CD4-positive, alpha-beta memory T cell (primary cell): ENCODE measurements around the gene HECTD1. TPM values are rescaled to one million over a fixed set of nuclear protein-coding genes. Genes with fewer than 3 reads are reported as not detected.
"Not testable (repeated sequence)": the region's sequence is repeated elsewhere in the genome, so short reads cannot be mapped to it uniquely, and the experiment has no call there.

Experiments used
- CTCF ChIA-PET: fragments of 350-600 bp; sonication (Branson Sonifier 250); formaldehyde crosslinking; loops from one replicate; lab custom pipeline; 2021; ENCODE audit warnings: inconsistent platforms; ENCODE audit not compliant: partially characterized antibody; lab: Charles Lee
- POLR2A ChIA-PET: fragments of 350-600 bp; sonication (Branson Sonifier 250); formaldehyde crosslinking; loops from one replicate; lab custom pipeline; 2021; ENCODE audit not compliant: partially characterized antibody; lab: Charles Lee
- DNase-seq, 5 donors: peaks; one replicate each; pipeline versions ENCODE4 v3.0.0 to v3.0.0-alpha.2; 2020 to 2022; ENCODE audit warnings: mixed read lengths in 1 of 5
- H3K27ac ChIP-seq: one replicate; pipeline ENCODE4 v1.7.0; 2013; ENCODE audit warnings: low read depth, low read length
- H3K27me3 ChIP-seq: 2 replicates; pipeline ENCODE4 v1.7.0; 2013; ENCODE audit warnings: mild to moderate bottlenecking, low read length, moderate library complexity; ENCODE audit not compliant: insufficient read depth
- H3K36me3 ChIP-seq: 2 replicates; pipeline ENCODE4 v1.7.0; 2013; ENCODE audit warnings: mild to moderate bottlenecking, low read length, moderate library complexity; ENCODE audit not compliant: insufficient read depth
- H3K4me1 ChIP-seq: 2 replicates; pipeline ENCODE4 v1.7.0; 2013; ENCODE audit warnings: mild to moderate bottlenecking, low read length, moderate library complexity; ENCODE audit not compliant: insufficient read depth
- H3K4me3 ChIP-seq, 2 donors: one replicate each; pipeline ENCODE4 v1.7.0; 2013; ENCODE audit warnings: low read length in 2 of 2, mild to moderate bottlenecking in 1 of 2
- H3K9me3 ChIP-seq, 2 donors: one replicate each; pipeline ENCODE4 v1.7.0; 2013; ENCODE audit warnings: low read length in 2 of 2, control low read depth in 1 of 2; ENCODE audit not compliant: control insufficient read depth in 1 of 2
- H3K27ac Mint-ChIP-seq, 7 donors: one replicate each; pipeline ENCODE4 v1.8.0; 2020 to 2021; ENCODE audit warnings: mixed read lengths in 7 of 7, mild to moderate bottlenecking in 6 of 7, inconsistent platforms in 3 of 7, moderate library complexity in 3 of 7
- H3K27me3 Mint-ChIP-seq, 2 donors: one replicate each; pipeline ENCODE4 v1.8.0; 2020 to 2021; ENCODE audit warnings: mixed read lengths in 2 of 2
- H3K36me3 Mint-ChIP-seq, 2 donors: one replicate each; pipeline ENCODE4 v1.8.0; 2020 to 2021; ENCODE audit warnings: mixed read lengths in 2 of 2, inconsistent platforms in 1 of 2, mild to moderate bottlenecking in 1 of 2
- H3K4me1 Mint-ChIP-seq, 4 donors: one replicate each; pipeline ENCODE4 v1.8.0; 2020 to 2021; ENCODE audit warnings: mixed read lengths in 4 of 4, mild to moderate bottlenecking in 1 of 4
- H3K4me3 Mint-ChIP-seq, 8 donors: one replicate each; pipeline ENCODE4 v1.8.0; 2020 to 2021; ENCODE audit warnings: mixed read lengths in 8 of 8, mild to moderate bottlenecking in 7 of 8, moderate library complexity in 6 of 8, inconsistent platforms in 3 of 8
- H3K9me3 Mint-ChIP-seq, 8 donors: one replicate each; pipeline ENCODE4 v1.8.0; 2020 to 2021; ENCODE audit warnings: mixed read lengths in 8 of 8, mild to moderate bottlenecking in 5 of 8, inconsistent platforms in 3 of 8, moderate library complexity in 1 of 8
- intact Hi-C: fragments of 100-400 bp; cut with micrococcal nuclease; formaldehyde crosslinking; loops from one replicate; pipeline ENCODE4 v1.15.1; 2023
- polyA plus RNA-seq, 2 donors: library from polyadenylated mRNA; unstranded; fragments of 300-500 nt; fragmentation: Illumina TruSeq; gene quantifications; one replicate each; pipeline ENCODE4 v1.2.3, GENCODE V29; 2021
- total RNA-seq, 2 experiments: library from RNA; stranded (reverse); gene quantifications; one replicate each; pipeline ENCODE4 v1.2.3, GENCODE V29; 2021

HECTD1 gene
- total and polyA plus RNA-seq, 4 experiments from 2014 or later, result 15.6 to 170 (median 96.6) TPM

GRCh38 chr14:31189346-31190218 lies 18.0 kb downstream of the HECTD1 start:
- Histone ChIP-seq H3K36me3 (peaks cover 3% of the 10 kb centered on the region), H3K4me1 (peaks cover 8% of the 10 kb centered on the region), H3K4me3 (no peak overlapping the region), H3K27ac (no peak overlapping the region), H3K27me3 (no peaks in the 10 kb centered on the region), H3K9me3 (no peaks in the 10 kb centered on the region)
- Mint-ChIP-seq H3K4me3 (no peak overlapping the region), H3K27ac (peak overlapping the region in 6 of 7 donors; percentile 7 to 77 (median 52)), H3K4me1 (peaks cover 23 to 52% (median 36%) of the 10 kb centered on the region in 4 donors), H3K9me3 (no peaks in the 10 kb centered on the region), H3K36me3 (peaks cover 21 to 36% of the 10 kb centered on the region in 2 donors), H3K27me3 (no peaks in the 10 kb centered on the region)
- DNase-seq, result no peak
- ChIA-PET CTCF (interaction anchor here (1.6 kb wide), 2 partner anchors 19 kb away, joined by 3 to 4 read pairs; no protein-coding TSS in a partner anchor), POLR2A (interaction anchor here (1.2 kb wide), 1 partner anchor 17 kb away, joined by 3 read pairs; no protein-coding TSS in a partner anchor)
- intact Hi-C loops, result no loop called here

- POLR2A ChIA-PET, result no interaction called here
- H3K36me3 ChIP-seq, result peaks cover 3% of the 10 kb centered on the region
These were observed 18.8 kb downstream of the HECTD1 start for GRCh38 chr14:31188744-31189143.

GRCh38 chr14:31182016-31182415 lies 25.6 kb downstream of the HECTD1 start:
- DNase-seq, H3K9me3 ChIP-seq, H3K27me3 Mint-ChIP-seq, H3K9me3 Mint-ChIP-seq, H3K27ac ChIP-seq, H3K4me1 ChIP-seq, H3K27me3 ChIP-seq, H3K4me3 Mint-ChIP-seq, H3K36me3 ChIP-seq, H3K4me3 ChIP-seq, intact Hi-C loops: not testable (repeated sequence)
- Mint-ChIP-seq H3K27ac (peak overlapping the region in 3 of 7 donors; percentile 17 to 35 (median 29)), H3K36me3 (peaks cover 13 to 28% of the 10 kb centered on the region in 2 donors), H3K4me1 (peaks cover 15 to 31% (median 20%) of the 10 kb centered on the region in 4 donors)
- CTCF ChIA-PET, result interaction anchor here (1.7 kb wide), 1 partner anchor 12 kb away, joined by 6 read pairs; no protein-coding TSS in a partner anchor
- POLR2A ChIA-PET, result interaction anchor here (0.7 kb wide), 1 partner anchor 15 kb away, joined by 4 read pairs; no protein-coding TSS in a partner anchor

More at GRCh38 chr14:31188744-31189143, 18.8 kb downstream of the HECTD1 start:
- peak overlapping the region in 6 of 7 donors; percentile 0 to 85 (median 58) for H3K27ac Mint-ChIP-seq
- intact Hi-C loops, result no loop called here
- H3K27me3 ChIP-seq, result no peaks in the 10 kb centered on the region
- no peak for DNase-seq
- H3K4me1 Mint-ChIP-seq, result peaks cover 19 to 46% (median 31%) of the 10 kb centered on the region in 4 donors
- no peaks in the 10 kb centered on the region for H3K9me3 Mint-ChIP-seq
- H3K27ac ChIP-seq, result no peak overlapping the region
- H3K4me3 Mint-ChIP-seq, result no peak overlapping the region
- no peaks in the 10 kb centered on the region for H3K9me3 ChIP-seq
- no peak overlapping the region for H3K4me3 ChIP-seq
- peaks cover 8% of the 10 kb centered on the region for H3K4me1 ChIP-seq
- H3K36me3 Mint-ChIP-seq, result peaks cover 16 to 31% of the 10 kb centered on the region in 2 donors
- CTCF ChIA-PET, result interaction anchor here (0.6 to 1.6 kb wide), 2 partner anchors 11 to 20 kb away, joined by 3 to 4 read pairs; no protein-coding TSS in a partner anchor
- H3K27me3 Mint-ChIP-seq, result no peaks in the 10 kb centered on the region

- H3K4me3 ChIP-seq, result no peak overlapping the region
- POLR2A ChIA-PET, result no interaction called here
- H3K4me1 ChIP-seq, result peaks cover 7% of the 10 kb centered on the region
- Mint-ChIP-seq H3K9me3 (no peaks in the 10 kb centered on the region), H3K4me1 (peaks cover 15 to 30% (median 21%) of the 10 kb centered on the region in 4 donors), H3K4me3 (no peak overlapping the region), H3K27ac (peak overlapping the region in 4 of 7 donors; percentile 36 to 57 (median 55)), H3K27me3 (no peaks in the 10 kb centered on the region), H3K36me3 (peaks cover 13 to 30% of the 10 kb centered on the region in 2 donors)
- no peak overlapping the region for H3K27ac ChIP-seq
- H3K9me3 ChIP-seq, result no peaks in the 10 kb centered on the region
- H3K27me3 ChIP-seq, result no peaks in the 10 kb centered on the region
- peaks cover 3% of the 10 kb centered on the region for H3K36me3 ChIP-seq
- CTCF ChIA-PET, result interaction anchor here (1.0 to 1.7 kb wide), 2 partner anchors 13 to 25 kb away, joined by 3 to 6 read pairs; no protein-coding TSS in a partner anchor
- no peak for DNase-seq
- intact Hi-C loops, result no loop called here
These were observed 26.3 kb downstream of the HECTD1 start for GRCh38 chr14:31181271-31181670.

GRCh38 chr14:31180299-31181051 lies 27.1 kb downstream of the HECTD1 start:
- Mint-ChIP-seq H3K27ac (peak overlapping the region in 2 of 7 donors; percentile 57 to 66), H3K36me3 (peaks cover 7 to 28% of the 10 kb centered on the region in 2 donors), H3K27me3 (no peaks in the 10 kb centered on the region)

GRCh38 chr14:31174433-31174832 lies 33.2 kb downstream of the HECTD1 start:
- Histone ChIP-seq H3K27me3 (no peaks in the 10 kb centered on the region), H3K9me3 (no peaks in the 10 kb centered on the region), H3K4me1 (no peaks in the 10 kb centered on the region), H3K4me3 (no peak overlapping the region), H3K27ac (no peak overlapping the region), H3K36me3 (peaks cover 33% of the 10 kb centered on the region)
- POLR2A ChIA-PET, result interaction anchor here (1.3 kb wide), 1 partner anchor 32 kb away, joined by 5 read pairs; no protein-coding TSS in a partner anchor
- CTCF ChIA-PET, result interaction anchor here (0.9 to 1.0 kb wide), 2 partner anchors 10 to 33 kb away, joined by 3 read pairs; partner anchors contain the start of gene HECTD1
- no peaks in the 10 kb centered on the region for H3K9me3 Mint-ChIP-seq
- H3K27ac Mint-ChIP-seq, result no peak overlapping the region
- DNase-seq, result no peak
- peaks cover 39 to 59% of the 10 kb centered on the region in 2 donors for H3K36me3 Mint-ChIP-seq
- H3K4me1 Mint-ChIP-seq, result peaks cover 0 to 7% (median 3%) of the 10 kb centered on the region in 4 donors
- no peaks in the 10 kb centered on the region for H3K27me3 Mint-ChIP-seq
- intact Hi-C loops, result no loop called here
- H3K4me3 Mint-ChIP-seq, result no peak overlapping the region

More at GRCh38 chr14:31180299-31181051, 27.1 kb downstream of the HECTD1 start:
- peaks cover 7% of the 10 kb centered on the region for H3K4me1 ChIP-seq
- no peaks in the 10 kb centered on the region for H3K27me3 ChIP-seq
- no peaks in the 10 kb centered on the region for H3K9me3 ChIP-seq
- H3K36me3 ChIP-seq, result peaks cover 3% of the 10 kb centered on the region
- Mint-ChIP-seq H3K9me3 (no peaks in the 10 kb centered on the region), H3K4me1 (peaks cover 9 to 23% (median 16%) of the 10 kb centered on the region in 4 donors), H3K4me3 (no peak overlapping the region)
- H3K4me3 ChIP-seq, result no peak overlapping the region
- ChIA-PET CTCF (interaction anchor here (1.0 to 1.7 kb wide), 3 partner anchors 12 to 26 kb away, joined by 3 to 6 read pairs (median 3); no protein-coding TSS in a partner anchor), POLR2A (interaction anchor here (0.9 kb wide), 1 partner anchor 26 kb away, joined by 4 read pairs; no protein-coding TSS in a partner anchor)
- intact Hi-C loops, result no loop called here
- no peak overlapping the region for H3K27ac ChIP-seq
- no peak for DNase-seq
